MM.1S (cell line): Measurements from ENCODE around the gene SCUBE1.
A peak's percentile ranks its signal among the peaks of the same experiment; 100 is the strongest.

ENCODE experiments used
- DNase-seq: peaks from one replicate; pipeline ENCODE4 v3.0.0-alpha.2; 2015
- H2AFZ ChIP-seq: fragments of 300-600 bp; sonication (generic); 2 replicates; pipeline ENCODE4 v1.6.0; 2016; ENCODE audit warnings: antibody characterized with exemption, low read length
- H3F3A ChIP-seq: fragments of 300-600 bp; sonication (generic); 2 replicates; pipeline ENCODE4 v1.6.1; 2016; ENCODE audit warnings: mild to moderate bottlenecking, antibody characterized with exemption, low read length, moderate library complexity, mixed read lengths; ENCODE audit not compliant: insufficient read depth
- H3K27ac ChIP-seq: fragments of 300-600 bp; sonication (generic); 2 replicates; pipeline ENCODE4 v1.5.1; 2016; ENCODE audit warnings: mild to moderate bottlenecking, low read length
- H3K27me3 ChIP-seq: fragments of 300-600 bp; sonication (generic); replicated peaks from 2 replicates; pipeline ENCODE4 v1.6.0; 2016; ENCODE audit warnings: low read length; ENCODE audit not compliant: insufficient read depth
- H3K36me3 ChIP-seq: fragments of 300-600 bp; sonication (generic); replicated peaks from 2 replicates; pipeline ENCODE4 v1.6.1; 2016; ENCODE audit warnings: mild to moderate bottlenecking, low read length, mixed read lengths; ENCODE audit not compliant: insufficient read depth
- H3K4me1 ChIP-seq: fragments of 300-600 bp; sonication (generic); 2 replicates; pipeline ENCODE4 v1.6.1; 2016; ENCODE audit warnings: low read length, mixed read lengths
- H3K4me2 ChIP-seq: fragments of 300-600 bp; sonication (generic); 2 replicates; pipeline ENCODE4 v1.6.0; 2016; ENCODE audit warnings: low read depth, low read length
- H3K4me3 ChIP-seq: fragments of 300-600 bp; sonication (generic); 2 replicates; pipeline ENCODE4 v1.5.1; 2016; ENCODE audit warnings: low read length, mixed read lengths
- H3K79me2 ChIP-seq: fragments of 300-600 bp; sonication (generic); 2 replicates; pipeline ENCODE4 v1.6.1; 2016; ENCODE audit warnings: mixed run types, low read length, mixed read lengths
- H3K9ac ChIP-seq: fragments of 300-600 bp; sonication (generic); 2 replicates; pipeline ENCODE4 v1.6.1; 2016; ENCODE audit warnings: low read length, mixed read lengths
- H3K9me2 ChIP-seq: fragments of 300-600 bp; sonication (generic); replicated peaks from 2 replicates; pipeline ENCODE4 v1.6.1; 2016; ENCODE audit warnings: mild to moderate bottlenecking, low read length, mixed read lengths; ENCODE audit not compliant: insufficient read depth
- H3K9me3 ChIP-seq: fragments of 300-600 bp; sonication (generic); replicated peaks from 2 replicates; pipeline ENCODE4 v1.6.1; 2016; ENCODE audit warnings: mild to moderate bottlenecking, low read length, mixed read lengths; ENCODE audit not compliant: insufficient read depth
- H4K20me1 ChIP-seq: fragments of 300-600 bp; sonication (generic); 2 replicates; pipeline ENCODE4 v1.6.1; 2016; ENCODE audit warnings: mild to moderate bottlenecking, low read length, moderate library complexity, mixed read lengths; ENCODE audit not compliant: insufficient read depth
- EZH2 ChIP-seq: fragments of 300-600 bp; sonication (generic); optimal IDR thresholded peaks from 2 replicates; pipeline ENCODE3; 2017; ENCODE audit warnings: low read depth, mild to moderate bottlenecking, antibody characterized with exemption, low read length, mixed read lengths
- EZH2phosphoT487 ChIP-seq: fragments of 300-600 bp; sonication (generic); IDR thresholded peaks from 2 replicates; pipeline ENCODE4 v1.6.1; 2018; ENCODE audit warnings: antibody characterized with exemption, low read length
- TF ChIP-seq, protein P1 (sequence below): fragments of 300-600 bp; sonication (generic); IDR thresholded peaks from 2 replicates; pipeline ENCODE4 v1.5.1; 2016; ENCODE audit warnings: antibody characterized with exemption, low read length, mixed read lengths

SCUBE1 gene

GRCh38 chr22:43292630-43293018, 50.5 kb downstream of the SCUBE1 start:
- Histone ChIP-seq H3F3A (no peaks in the 10 kb centered on the region), H3K9ac (no peak overlapping the region), H3K27me3 (peaks cover under 1% of the 10 kb centered on the region), H2AFZ (no peak overlapping the region), H3K9me3 (no peaks in the 10 kb centered on the region), H3K9me2 (no peaks in the 10 kb centered on the region), H3K4me1 (peaks cover 7% of the 10 kb centered on the region), H4K20me1 (no peaks in the 10 kb centered on the region), H3K36me3 (no peaks in the 10 kb centered on the region), H3K4me2 (no peak overlapping the region), H3K4me3 (no peak overlapping the region), H3K27ac (no peak overlapping the region), H3K79me2 (no peaks in the 10 kb centered on the region)
- TF ChIP-seq, protein P1, sequence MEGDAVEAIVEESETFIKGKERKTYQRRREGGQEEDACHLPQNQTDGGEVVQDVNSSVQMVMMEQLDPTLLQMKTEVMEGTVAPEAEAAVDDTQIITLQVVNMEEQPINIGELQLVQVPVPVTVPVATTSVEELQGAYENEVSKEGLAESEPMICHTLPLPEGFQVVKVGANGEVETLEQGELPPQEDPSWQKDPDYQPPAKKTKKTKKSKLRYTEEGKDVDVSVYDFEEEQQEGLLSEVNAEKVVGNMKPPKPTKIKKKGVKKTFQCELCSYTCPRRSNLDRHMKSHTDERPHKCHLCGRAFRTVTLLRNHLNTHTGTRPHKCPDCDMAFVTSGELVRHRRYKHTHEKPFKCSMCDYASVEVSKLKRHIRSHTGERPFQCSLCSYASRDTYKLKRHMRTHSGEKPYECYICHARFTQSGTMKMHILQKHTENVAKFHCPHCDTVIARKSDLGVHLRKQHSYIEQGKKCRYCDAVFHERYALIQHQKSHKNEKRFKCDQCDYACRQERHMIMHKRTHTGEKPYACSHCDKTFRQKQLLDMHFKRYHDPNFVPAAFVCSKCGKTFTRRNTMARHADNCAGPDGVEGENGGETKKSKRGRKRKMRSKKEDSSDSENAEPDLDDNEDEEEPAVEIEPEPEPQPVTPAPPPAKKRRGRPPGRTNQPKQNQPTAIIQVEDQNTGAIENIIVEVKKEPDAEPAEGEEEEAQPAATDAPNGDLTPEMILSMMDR, result no peak
- TF ChIP-seq EZH2phosphoT487 (no peak), EZH2 (no peak)
- DNase-seq, result no peak

- TF ChIP-seq EZH2 (no peak), EZH2phosphoT487 (no peak)
- TF ChIP-seq, protein P1, result no peak
- H3F3A ChIP-seq, result no peaks in the 10 kb centered on the region
- no peaks in the 10 kb centered on the region for H3K9me2 ChIP-seq
- H3K27me3 ChIP-seq, result no peaks in the 10 kb centered on the region; the same call in none of the 2 replicates
- H2AFZ ChIP-seq, result no peak overlapping the region
- H3K9me3 ChIP-seq, result no peaks in the 10 kb centered on the region
- no peaks in the 10 kb centered on the region for H3K79me2 ChIP-seq
- no peaks in the 10 kb centered on the region for H3K36me3 ChIP-seq
- no peak overlapping the region for H3K9ac ChIP-seq
- no peak for DNase-seq
- H3K4me3 ChIP-seq, result no peak overlapping the region
- H3K4me1 ChIP-seq, result peaks cover 7% of the 10 kb centered on the region
- H3K27ac ChIP-seq, result no peak overlapping the region
- H3K4me2 ChIP-seq, result no peak overlapping the region
- no peaks in the 10 kb centered on the region for H4K20me1 ChIP-seq
Measured at GRCh38 chr22:43291381-43291780, 51.8 kb downstream of the SCUBE1 start.

- H3K9me3 ChIP-seq, result no peaks in the 10 kb centered on the region
- H3K9me2 ChIP-seq, result no peaks in the 10 kb centered on the region
- no peaks in the 10 kb centered on the region for H3F3A ChIP-seq
- no peaks in the 10 kb centered on the region for H3K36me3 ChIP-seq
- H3K27ac ChIP-seq, result no peak overlapping the region
- H3K4me3 ChIP-seq, result no peak overlapping the region
- TF ChIP-seq, protein P1, result no peak
- no peak for TF ChIP-seq EZH2phosphoT487
- TF ChIP-seq EZH2, result no peak
- no peaks in the 10 kb centered on the region for H4K20me1 ChIP-seq
- H3K79me2 ChIP-seq, result no peaks in the 10 kb centered on the region
- H3K27me3 ChIP-seq, result no peaks in the 10 kb centered on the region; the same call in 1 of the 2 replicates
- no peak overlapping the region for H3K4me2 ChIP-seq
- DNase-seq, result no peak
- no peak overlapping the region for H3K9ac ChIP-seq
- peak overlapping the region; percentile 90; the same call in 1 of the 2 replicates for H2AFZ ChIP-seq
- H3K4me1 ChIP-seq, result peaks cover 7% of the 10 kb centered on the region
Measured at GRCh38 chr22:43289976-43290721, 53.0 kb downstream of the SCUBE1 start.
